Effector memory CD4-positive, alpha-beta T cell (primary cell): ENCODE results near the gene CLEC18C.
"Not testable (repeated sequence)": the region's sequence is repeated elsewhere in the genome, so short reads cannot be mapped to it uniquely, and the experiment has no call there.

ENCODE experiments used
- DNase-seq, 3 donors: peaks; one replicate each; pipeline ENCODE4 v3.0.0-alpha.2; 2020
- H3K27ac ChIP-seq: 2 replicates; pipeline ENCODE4 v1.7.0; 2013; ENCODE audit warnings: mild to moderate bottlenecking, low read length, moderate library complexity; ENCODE audit not compliant: insufficient read depth, poor library complexity, severe bottlenecking
- H3K27me3 ChIP-seq: replicated peaks from 2 replicates; pipeline ENCODE4 v1.7.0; 2013; ENCODE audit warnings: mild to moderate bottlenecking, low read length; ENCODE audit not compliant: insufficient read depth, control insufficient read depth, poor library complexity, severe bottlenecking
- H3K36me3 ChIP-seq: 2 replicates; pipeline ENCODE4 v1.7.0; 2013; ENCODE audit warnings: mild to moderate bottlenecking, low read length, moderate library complexity; ENCODE audit not compliant: control insufficient read depth, insufficient read depth
- H3K4me1 ChIP-seq: 2 replicates; pipeline ENCODE4 v1.7.0; 2013; ENCODE audit warnings: low read length, mild to moderate bottlenecking; ENCODE audit not compliant: control insufficient read depth, insufficient read depth, poor library complexity, severe bottlenecking
- H3K4me3 ChIP-seq: 2 replicates; pipeline ENCODE4 v1.7.0; 2013; ENCODE audit warnings: low read length, low read depth, mild to moderate bottlenecking; ENCODE audit not compliant: insufficient read depth, poor library complexity, severe bottlenecking
- H3K9me3 ChIP-seq: 2 replicates; pipeline ENCODE4 v1.7.0; 2013; ENCODE audit warnings: mild to moderate bottlenecking, low read length, moderate library complexity; ENCODE audit not compliant: control insufficient read depth
- total RNA-seq, 3 donors: gene quantifications; one replicate each; lab custom pipeline; 2026; lab: John Stamatoyannopoulos, UW

CLEC18C gene
- total RNA-seq, result 0 reads per million in 3 donors

- H3K36me3 ChIP-seq, DNase-seq, H3K4me3 ChIP-seq, H3K9me3 ChIP-seq, H3K27ac ChIP-seq, H3K27me3 ChIP-seq, H3K4me1 ChIP-seq: not testable (repeated sequence)
These were observed at the start of gene CLEC18C for GRCh38 chr16:70173212-70173837. CLEC18C (plus strand) TSS chr16:70173787; CDS start chr16:70174279, 492 bp downstream.

- not testable (repeated sequence) for H3K9me3 ChIP-seq, H3K4me3 ChIP-seq
- H3K36me3 ChIP-seq, result peaks cover 35% of the 10 kb centered on the region
These were observed 49.8 kb upstream of the CLEC18C start for GRCh38 chr16:70123822-70124221.

GRCh38 chr16:70126226-70126625 is 47.4 kb upstream of the CLEC18C start:
- H3K36me3 ChIP-seq, result peaks cover 47% of the 10 kb centered on the region
- H3K27ac ChIP-seq, H3K9me3 ChIP-seq, DNase-seq, H3K4me3 ChIP-seq, H3K27me3 ChIP-seq, H3K4me1 ChIP-seq: not testable (repeated sequence)

More at GRCh38 chr16:70123822-70124221, 49.8 kb upstream of the CLEC18C start:
- not testable (repeated sequence) for H3K4me1 ChIP-seq, H3K27ac ChIP-seq, DNase-seq, H3K27me3 ChIP-seq

GRCh38 chr16:70127706-70128105 is 45.9 kb upstream of the CLEC18C start:
- not testable (repeated sequence) for DNase-seq

GRCh38 chr16:70128844-70129243 is 44.7 kb upstream of the CLEC18C start:
- not testable (repeated sequence) for H3K4me1 ChIP-seq, H3K4me3 ChIP-seq, DNase-seq, H3K27me3 ChIP-seq, H3K27ac ChIP-seq, H3K9me3 ChIP-seq
- peaks cover 47% of the 10 kb centered on the region for H3K36me3 ChIP-seq

More at GRCh38 chr16:70127706-70128105, 45.9 kb upstream of the CLEC18C start:
- not testable (repeated sequence) for H3K27me3 ChIP-seq, H3K4me1 ChIP-seq, H3K9me3 ChIP-seq, H3K4me3 ChIP-seq, H3K27ac ChIP-seq
- peaks cover 50% of the 10 kb centered on the region for H3K36me3 ChIP-seq

- not testable (repeated sequence) for DNase-seq, H3K4me1 ChIP-seq, H3K4me3 ChIP-seq, H3K27me3 ChIP-seq, H3K9me3 ChIP-seq, H3K27ac ChIP-seq
- peaks cover 46% of the 10 kb centered on the region for H3K36me3 ChIP-seq
These were observed 37.8 kb upstream of the CLEC18C start for GRCh38 chr16:70135796-70136195.

GRCh38 chr16:70136595-70136994 is 37.0 kb upstream of the CLEC18C start:
- peaks cover 44% of the 10 kb centered on the region for H3K36me3 ChIP-seq
- not testable (repeated sequence) for H3K4me3 ChIP-seq, H3K27me3 ChIP-seq, H3K27ac ChIP-seq, DNase-seq, H3K9me3 ChIP-seq, H3K4me1 ChIP-seq

- not testable (repeated sequence) for H3K27me3 ChIP-seq, DNase-seq, H3K9me3 ChIP-seq, H3K4me3 ChIP-seq, H3K27ac ChIP-seq, H3K4me1 ChIP-seq
- peaks cover 22% of the 10 kb centered on the region for H3K36me3 ChIP-seq
These were observed 30.8 kb upstream of the CLEC18C start for GRCh38 chr16:70142739-70143138.

- H3K27ac ChIP-seq, H3K9me3 ChIP-seq, H3K4me1 ChIP-seq, H3K27me3 ChIP-seq, H3K4me3 ChIP-seq, DNase-seq: not testable (repeated sequence)
- H3K36me3 ChIP-seq, result peaks cover 23% of the 10 kb centered on the region
These were observed 30.2 kb upstream of the CLEC18C start for GRCh38 chr16:70143231-70143895.

GRCh38 chr16:70147853-70148252 is 25.7 kb upstream of the CLEC18C start:
- H3K27me3 ChIP-seq, result not testable (repeated sequence)

More at GRCh38 chr16:70147853-70148252, 25.7 kb upstream of the CLEC18C start:
- H3K27ac ChIP-seq, H3K4me3 ChIP-seq, H3K4me1 ChIP-seq, H3K9me3 ChIP-seq, DNase-seq: not testable (repeated sequence)
- peaks cover 54% of the 10 kb centered on the region for H3K36me3 ChIP-seq
